Measurements from ENCODE around the gene COL5A1.

COL5A1 gene

GRCh38 chr9:134887219-134887618 is 245.6 kb downstream of the COL5A1 start:
- no peak for DNase-seq

- DNase-seq = no peak
Measured at GRCh38 chr9:134887686-134888602, 246.3 kb downstream of the COL5A1 start.

GRCh38 chr9:134888603-134889190 is 247.1 kb downstream of the COL5A1 start:
- DNase-seq = no peak

- no peak for DNase-seq
Measured at GRCh38 chr9:134889386-134890154, 248.0 kb downstream of the COL5A1 start.

- DNase-seq = no peak
Measured at GRCh38 chr9:134890155-134890495, 248.5 kb downstream of the COL5A1 start.

GRCh38 chr9:134891053-134891452 is 249.4 kb downstream of the COL5A1 start:
- DNase-seq = no peak

GRCh38 chr9:134891713-134892112 is 250.1 kb downstream of the COL5A1 start:
- no peak for DNase-seq

GRCh38 chr9:134892221-134892620 is 250.6 kb downstream of the COL5A1 start:
- DNase-seq = no peak

GRCh38 chr9:134892820-134893420 is 251.3 kb downstream of the COL5A1 start:
- no peak for DNase-seq

All from CD4-positive, alpha-beta T cell treated with Interleukin-1 beta for 1 hour (primary cell).